Measurements from ENCODE around the gene TCHHL1. TPM values are rescaled to one million over a fixed set of nuclear protein-coding genes. Genes with fewer than 3 reads are reported as not detected.

The TCHHL1 gene
- total and polyA plus RNA-seq, 9 of the 15 experiments (the other 6 are each of a cell fraction or from before 2014, with no cell fraction given) = not detected

GRCh38 chr1:152047730-152048415 lies 41.0 kb downstream of the TCHHL1 start (continued):
- TF ChIP-seq TRIM25 (IDR thresholded peaks at IDR 0.05; ENCODE audit: borderline replicate concordance) = no peak
- peak; percentile 90 for TF ChIP-seq POLR2B (IDR thresholded peaks at IDR 0.05; ENCODE audit: low read depth, partially characterized antibody)
- peak; percentile 52; the same call in 1 of the 2 replicates for TF ChIP-seq TCF7L2 (IDR thresholded peaks at IDR 0.05; ENCODE audit: low read depth, low read length)
- peak; percentile 46; the same call in 1 of the 2 replicates for TF ChIP-seq SMARCA5 (IDR thresholded peaks at IDR 0.05)
- peak; percentile 88 for TF ChIP-seq TAF1 (IDR thresholded peaks at IDR 0.05; ENCODE audit: control insufficient read depth, extremely low read depth, insufficient read depth, low read length, severe bottlenecking)
- no peak for TF ChIP-seq PHB2 (IDR thresholded peaks at IDR 0.05; ENCODE audit: low read depth)
- peak; percentile 99 for TF ChIP-seq FOSL1 (tag; conservative IDR thresholded peaks at IDR 0.05)
- peak; percentile 94; the same call in 1 of the 2 replicates for TF ChIP-seq SMARCA4 (IDR thresholded peaks at IDR 0.05)
- peak; percentile 89 for TF ChIP-seq CREM (IDR thresholded peaks at IDR 0.05; ENCODE audit: low read depth)
- TF ChIP-seq TAF7 (tag; IDR thresholded peaks at IDR 0.05) = 0 out of 2 replicates have a peak, but pooled peaks have one; percentile 32
- no peak for TF ChIP-seq SMAD1 (IDR thresholded peaks at IDR 0.05; ENCODE audit: low read depth, low read length, partially characterized antibody)
- no peak for TF ChIP-seq KLF10 (CRISPR knock-in tag; IDR thresholded peaks at IDR 0.05)
- peak; percentile 34; the same call in 1 of the 2 replicates for TF ChIP-seq FOXM1 (IDR thresholded peaks at IDR 0.05; ENCODE audit: low read depth)
- no peak for TF ChIP-seq FOXM1 (CRISPR knock-in tag; IDR thresholded peaks at IDR 0.05; ENCODE audit: low read depth)
- no peak for TF ChIP-seq ZNF584 (CRISPR knock-in tag; IDR thresholded peaks at IDR 0.05; ENCODE audit: low read depth)
- no peak for TF ChIP-seq ZNF277 (CRISPR knock-in tag; IDR thresholded peaks at IDR 0.05; ENCODE audit: borderline replicate concordance)
- TF ChIP-seq ATF1 (CRISPR knock-in tag; IDR thresholded peaks at IDR 0.05) = no peak
- peak; percentile 95 for TF ChIP-seq ATF1 (tag; IDR thresholded peaks at IDR 0.05)
- TF ChIP-seq ZNF511 (CRISPR knock-in tag; IDR thresholded peaks at IDR 0.05) = no peak
- no peak for TF ChIP-seq TSC22D4 (tag; IDR thresholded peaks at IDR 0.05)
- peak; percentile 54 for TF ChIP-seq NEUROD1 (IDR thresholded peaks at IDR 0.05; ENCODE audit: borderline replicate concordance, low read depth, low read length, partially characterized antibody)
- no peak for TF ChIP-seq DNMT1 (IDR thresholded peaks at IDR 0.05)
- TF ChIP-seq NCOA1 (IDR thresholded peaks at IDR 0.05; ENCODE audit: low read depth) = 0 out of 2 replicates have a peak, but pooled peaks have one; percentile 51
- TF ChIP-seq KLF16 (IDR thresholded peaks at IDR 0.05) = peak; percentile 79
- peak; percentile 96 for TF ChIP-seq SMARCE1 (IDR thresholded peaks at IDR 0.05)
- no peak for TF ChIP-seq EWSR1 (IDR thresholded peaks at IDR 0.05; ENCODE audit: borderline replicate concordance, low read depth, partially characterized antibody)
- no peak for TF ChIP-seq ID3 (CRISPR knock-in tag; IDR thresholded peaks at IDR 0.05)
- peak; percentile 43; the same call in 1 of the 2 replicates for TF ChIP-seq ID3 (tag; IDR thresholded peaks at IDR 0.05)
